ENCODE data around the gene SRPK2. TPM values are rescaled to one million over a fixed set of nuclear protein-coding genes. Genes with fewer than 3 reads are reported as not detected.
A peak's percentile ranks its signal among the peaks of the same experiment; 100 is the strongest.

Gene SRPK2
- total and polyA plus RNA-seq, 2 of the 13 experiments (the other 11 are each of a cell fraction or from before 2014, with no cell fraction given) = 10.1 to 22.3 TPM

DNA sequence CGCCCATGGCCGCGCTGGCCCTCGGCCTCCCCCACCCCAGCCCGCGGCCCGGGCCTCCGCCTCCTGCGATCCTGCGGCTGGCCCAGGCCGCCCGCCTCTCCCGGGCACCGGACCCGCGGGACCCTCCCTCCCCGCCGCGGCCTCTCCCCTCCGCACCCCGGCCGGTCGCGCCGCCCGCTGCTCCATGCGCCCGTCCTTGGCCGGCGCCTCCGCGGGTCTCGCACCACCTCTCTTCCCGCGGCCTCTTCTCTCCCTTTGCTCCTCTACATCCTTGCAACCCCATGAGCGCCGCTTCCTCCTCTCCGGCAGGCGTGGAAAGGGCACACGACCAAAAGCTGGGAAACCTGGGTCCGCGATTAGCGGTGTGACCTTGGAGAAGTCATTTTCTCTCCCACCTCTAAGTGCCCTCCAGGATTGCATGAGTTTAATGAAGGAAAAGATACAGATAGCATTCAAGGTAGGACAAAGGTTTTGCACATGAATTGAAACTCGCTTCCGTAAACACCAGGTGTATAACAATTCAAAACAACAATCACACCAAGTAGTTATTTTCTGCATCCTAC is 448 bp upstream of the SRPK2 start (continued):
- TF ChIP-seq, protein P1, sequence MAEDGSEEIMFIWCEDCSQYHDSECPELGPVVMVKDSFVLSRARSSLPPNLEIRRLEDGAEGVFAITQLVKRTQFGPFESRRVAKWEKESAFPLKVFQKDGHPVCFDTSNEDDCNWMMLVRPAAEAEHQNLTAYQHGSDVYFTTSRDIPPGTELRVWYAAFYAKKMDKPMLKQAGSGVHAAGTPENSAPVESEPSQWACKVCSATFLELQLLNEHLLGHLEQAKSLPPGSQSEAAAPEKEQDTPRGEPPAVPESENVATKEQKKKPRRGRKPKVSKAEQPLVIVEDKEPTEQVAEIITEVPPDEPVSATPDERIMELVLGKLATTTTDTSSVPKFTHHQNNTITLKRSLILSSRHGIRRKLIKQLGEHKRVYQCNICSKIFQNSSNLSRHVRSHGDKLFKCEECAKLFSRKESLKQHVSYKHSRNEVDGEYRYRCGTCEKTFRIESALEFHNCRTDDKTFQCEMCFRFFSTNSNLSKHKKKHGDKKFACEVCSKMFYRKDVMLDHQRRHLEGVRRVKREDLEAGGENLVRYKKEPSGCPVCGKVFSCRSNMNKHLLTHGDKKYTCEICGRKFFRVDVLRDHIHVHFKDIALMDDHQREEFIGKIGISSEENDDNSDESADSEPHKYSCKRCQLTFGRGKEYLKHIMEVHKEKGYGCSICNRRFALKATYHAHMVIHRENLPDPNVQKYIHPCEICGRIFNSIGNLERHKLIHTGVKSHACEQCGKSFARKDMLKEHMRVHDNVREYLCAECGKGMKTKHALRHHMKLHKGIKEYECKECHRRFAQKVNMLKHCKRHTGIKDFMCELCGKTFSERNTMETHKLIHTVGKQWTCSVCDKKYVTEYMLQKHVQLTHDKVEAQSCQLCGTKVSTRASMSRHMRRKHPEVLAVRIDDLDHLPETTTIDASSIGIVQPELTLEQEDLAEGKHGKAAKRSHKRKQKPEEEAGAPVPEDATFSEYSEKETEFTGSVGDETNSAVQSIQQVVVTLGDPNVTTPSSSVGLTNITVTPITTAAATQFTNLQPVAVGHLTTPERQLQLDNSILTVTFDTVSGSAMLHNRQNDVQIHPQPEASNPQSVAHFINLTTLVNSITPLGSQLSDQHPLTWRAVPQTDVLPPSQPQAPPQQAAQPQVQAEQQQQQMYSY (CRISPR knock-in tag; IDR thresholded peaks at IDR 0.05) = no peak
- TF ChIP-seq PHF5A (CRISPR knock-in tag; IDR thresholded peaks at IDR 0.05; ENCODE audit: low read depth, unreplicated experiment) (no peak), ZMYM3 (CRISPR knock-in tag; IDR thresholded peaks at IDR 0.05) (peak; percentile 98), GZF1 (CRISPR knock-in tag; IDR thresholded peaks at IDR 0.05) (no peak), RNF2 (conservative IDR thresholded peaks at IDR 0.05; ENCODE audit: low read depth) (no peak), ZBTB42 (CRISPR knock-in tag; IDR thresholded peaks at IDR 0.05) (no peak), CBX1 (IDR thresholded peaks at IDR 0.05; ENCODE audit: low read depth) (no peak), POGZ (CRISPR knock-in tag; IDR thresholded peaks at IDR 0.05) (0 out of 2 replicates have a peak, but pooled peaks have one; percentile 37)
- TF ChIP-seq, protein P2, sequence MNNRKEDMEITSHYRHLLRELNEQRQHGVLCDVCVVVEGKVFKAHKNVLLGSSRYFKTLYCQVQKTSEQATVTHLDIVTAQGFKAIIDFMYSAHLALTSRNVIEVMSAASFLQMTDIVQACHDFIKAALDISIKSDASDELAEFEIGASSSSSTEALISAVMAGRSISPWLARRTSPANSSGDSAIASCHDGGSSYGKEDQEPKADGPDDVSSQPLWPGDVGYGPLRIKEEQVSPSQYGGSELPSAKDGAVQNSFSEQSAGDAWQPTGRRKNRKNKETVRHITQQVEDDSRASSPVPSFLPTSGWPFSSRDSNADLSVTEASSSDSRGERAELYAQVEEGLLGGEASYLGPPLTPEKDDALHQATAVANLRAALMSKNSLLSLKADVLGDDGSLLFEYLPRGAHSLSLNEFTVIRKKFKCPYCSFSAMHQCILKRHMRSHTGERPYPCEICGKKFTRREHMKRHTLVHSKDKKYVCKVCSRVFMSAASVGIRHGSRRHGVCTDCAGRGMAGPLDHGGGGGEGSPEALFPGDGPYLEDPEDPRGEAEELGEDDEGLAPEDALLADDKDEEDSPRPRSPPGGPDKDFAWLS (CRISPR knock-in tag; IDR thresholded peaks at IDR 0.05; ENCODE audit: borderline replicate concordance) = no peak
- TF ChIP-seq, protein P3, sequence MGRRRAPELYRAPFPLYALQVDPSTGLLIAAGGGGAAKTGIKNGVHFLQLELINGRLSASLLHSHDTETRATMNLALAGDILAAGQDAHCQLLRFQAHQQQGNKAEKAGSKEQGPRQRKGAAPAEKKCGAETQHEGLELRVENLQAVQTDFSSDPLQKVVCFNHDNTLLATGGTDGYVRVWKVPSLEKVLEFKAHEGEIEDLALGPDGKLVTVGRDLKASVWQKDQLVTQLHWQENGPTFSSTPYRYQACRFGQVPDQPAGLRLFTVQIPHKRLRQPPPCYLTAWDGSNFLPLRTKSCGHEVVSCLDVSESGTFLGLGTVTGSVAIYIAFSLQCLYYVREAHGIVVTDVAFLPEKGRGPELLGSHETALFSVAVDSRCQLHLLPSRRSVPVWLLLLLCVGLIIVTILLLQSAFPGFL (CRISPR knock-in tag; IDR thresholded peaks at IDR 0.05) = no peak
- TF ChIP-seq, protein P4, sequence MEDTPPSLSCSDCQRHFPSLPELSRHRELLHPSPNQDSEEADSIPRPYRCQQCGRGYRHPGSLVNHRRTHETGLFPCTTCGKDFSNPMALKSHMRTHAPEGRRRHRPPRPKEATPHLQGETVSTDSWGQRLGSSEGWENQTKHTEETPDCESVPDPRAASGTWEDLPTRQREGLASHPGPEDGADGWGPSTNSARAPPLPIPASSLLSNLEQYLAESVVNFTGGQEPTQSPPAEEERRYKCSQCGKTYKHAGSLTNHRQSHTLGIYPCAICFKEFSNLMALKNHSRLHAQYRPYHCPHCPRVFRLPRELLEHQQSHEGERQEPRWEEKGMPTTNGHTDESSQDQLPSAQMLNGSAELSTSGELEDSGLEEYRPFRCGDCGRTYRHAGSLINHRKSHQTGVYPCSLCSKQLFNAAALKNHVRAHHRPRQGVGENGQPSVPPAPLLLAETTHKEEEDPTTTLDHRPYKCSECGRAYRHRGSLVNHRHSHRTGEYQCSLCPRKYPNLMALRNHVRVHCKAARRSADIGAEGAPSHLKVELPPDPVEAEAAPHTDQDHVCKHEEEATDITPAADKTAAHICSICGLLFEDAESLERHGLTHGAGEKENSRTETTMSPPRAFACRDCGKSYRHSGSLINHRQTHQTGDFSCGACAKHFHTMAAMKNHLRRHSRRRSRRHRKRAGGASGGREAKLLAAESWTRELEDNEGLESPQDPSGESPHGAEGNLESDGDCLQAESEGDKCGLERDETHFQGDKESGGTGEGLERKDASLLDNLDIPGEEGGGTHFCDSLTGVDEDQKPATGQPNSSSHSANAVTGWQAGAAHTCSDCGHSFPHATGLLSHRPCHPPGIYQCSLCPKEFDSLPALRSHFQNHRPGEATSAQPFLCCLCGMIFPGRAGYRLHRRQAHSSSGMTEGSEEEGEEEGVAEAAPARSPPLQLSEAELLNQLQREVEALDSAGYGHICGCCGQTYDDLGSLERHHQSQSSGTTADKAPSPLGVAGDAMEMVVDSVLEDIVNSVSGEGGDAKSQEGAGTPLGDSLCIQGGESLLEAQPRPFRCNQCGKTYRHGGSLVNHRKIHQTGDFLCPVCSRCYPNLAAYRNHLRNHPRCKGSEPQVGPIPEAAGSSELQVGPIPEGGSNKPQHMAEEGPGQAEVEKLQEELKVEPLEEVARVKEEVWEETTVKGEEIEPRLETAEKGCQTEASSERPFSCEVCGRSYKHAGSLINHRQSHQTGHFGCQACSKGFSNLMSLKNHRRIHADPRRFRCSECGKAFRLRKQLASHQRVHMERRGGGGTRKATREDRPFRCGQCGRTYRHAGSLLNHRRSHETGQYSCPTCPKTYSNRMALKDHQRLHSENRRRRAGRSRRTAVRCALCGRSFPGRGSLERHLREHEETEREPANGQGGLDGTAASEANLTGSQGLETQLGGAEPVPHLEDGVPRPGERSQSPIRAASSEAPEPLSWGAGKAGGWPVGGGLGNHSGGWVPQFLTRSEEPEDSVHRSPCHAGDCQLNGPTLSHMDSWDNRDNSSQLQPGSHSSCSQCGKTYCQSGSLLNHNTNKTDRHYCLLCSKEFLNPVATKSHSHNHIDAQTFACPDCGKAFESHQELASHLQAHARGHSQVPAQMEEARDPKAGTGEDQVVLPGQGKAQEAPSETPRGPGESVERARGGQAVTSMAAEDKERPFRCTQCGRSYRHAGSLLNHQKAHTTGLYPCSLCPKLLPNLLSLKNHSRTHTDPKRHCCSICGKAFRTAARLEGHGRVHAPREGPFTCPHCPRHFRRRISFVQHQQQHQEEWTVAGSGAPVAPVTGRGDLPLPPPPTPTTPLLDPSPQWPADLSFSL (CRISPR knock-in tag; IDR thresholded peaks at IDR 0.05) = no peak
- TF ChIP-seq, protein P5, sequence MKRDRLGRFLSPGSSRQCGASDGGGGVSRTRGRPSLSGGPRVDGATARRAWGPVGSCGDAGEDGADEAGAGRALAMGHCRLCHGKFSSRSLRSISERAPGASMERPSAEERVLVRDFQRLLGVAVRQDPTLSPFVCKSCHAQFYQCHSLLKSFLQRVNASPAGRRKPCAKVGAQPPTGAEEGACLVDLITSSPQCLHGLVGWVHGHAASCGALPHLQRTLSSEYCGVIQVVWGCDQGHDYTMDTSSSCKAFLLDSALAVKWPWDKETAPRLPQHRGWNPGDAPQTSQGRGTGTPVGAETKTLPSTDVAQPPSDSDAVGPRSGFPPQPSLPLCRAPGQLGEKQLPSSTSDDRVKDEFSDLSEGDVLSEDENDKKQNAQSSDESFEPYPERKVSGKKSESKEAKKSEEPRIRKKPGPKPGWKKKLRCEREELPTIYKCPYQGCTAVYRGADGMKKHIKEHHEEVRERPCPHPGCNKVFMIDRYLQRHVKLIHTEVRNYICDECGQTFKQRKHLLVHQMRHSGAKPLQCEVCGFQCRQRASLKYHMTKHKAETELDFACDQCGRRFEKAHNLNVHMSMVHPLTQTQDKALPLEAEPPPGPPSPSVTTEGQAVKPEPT (CRISPR knock-in tag; IDR thresholded peaks at IDR 0.05; ENCODE audit: low read depth) = no peak

Measured in HepG2 (cell line).